Head of caudate nucleus (tissue), 42 donors: ENCODE measurements around the gene SPRED2.

Source experiments
- DNase-seq, 42 donors: peaks; one replicate each; pipeline versions ENCODE4 v3.0.0 to v3.0.0-alpha.2; 2020 to 2021; ENCODE audit warnings: mixed read lengths in 7 of 42
- intact Hi-C: fragments of 100-400 bp; cut with DNase I; formaldehyde crosslinking; loops from one replicate; pipeline ENCODE4 v1.15.0; 2022

The SPRED2 gene

DNA sequence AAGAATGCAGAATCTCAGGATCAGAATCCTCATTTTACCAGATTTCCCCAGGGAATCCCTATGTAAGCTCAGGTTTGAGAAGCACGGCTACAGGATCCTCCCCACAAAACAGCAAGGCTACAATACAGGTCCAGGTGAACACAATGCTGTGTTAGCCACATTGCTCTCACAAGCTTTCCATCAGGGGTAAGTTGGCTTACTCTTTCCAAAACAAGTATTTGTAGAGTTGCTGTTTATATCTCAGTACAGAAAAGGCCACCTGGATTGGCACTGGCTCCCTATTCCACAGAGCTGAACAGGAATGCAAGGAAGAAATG, 11.0 kb downstream of the SPRED2 start:
- DNase-seq = no peak
- intact Hi-C loops = no loop called here

GRCh38 chr2:65420712-65421431, 11.5 kb downstream of the SPRED2 start:
- DNase-seq = no peak
- intact Hi-C loops = no loop called here

- no peak for DNase-seq
- intact Hi-C loops = no loop called here
Measured at GRCh38 chr2:65417509-65418085, 14.8 kb downstream of the SPRED2 start.

DNA sequence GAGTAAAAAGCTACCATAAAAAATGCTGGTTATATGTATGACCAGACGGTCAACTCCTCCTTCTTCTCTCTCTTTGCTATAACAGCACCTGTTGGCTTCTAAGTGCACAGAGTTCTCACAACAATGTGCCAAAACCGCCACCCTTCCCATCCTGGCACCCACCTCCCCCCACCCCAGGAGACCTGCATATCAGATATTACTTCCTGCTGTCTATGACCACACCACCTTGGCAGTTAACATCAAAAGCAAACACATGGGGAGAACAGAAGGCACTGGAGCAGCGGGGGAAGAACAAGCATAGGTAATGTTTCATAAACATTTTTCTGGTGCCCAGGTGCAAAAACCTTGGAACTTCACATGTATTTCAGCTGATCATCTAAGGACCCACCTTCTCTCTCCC, 15.5 kb downstream of the SPRED2 start:
- no peak for DNase-seq
- intact Hi-C loops = no loop called here

DNA sequence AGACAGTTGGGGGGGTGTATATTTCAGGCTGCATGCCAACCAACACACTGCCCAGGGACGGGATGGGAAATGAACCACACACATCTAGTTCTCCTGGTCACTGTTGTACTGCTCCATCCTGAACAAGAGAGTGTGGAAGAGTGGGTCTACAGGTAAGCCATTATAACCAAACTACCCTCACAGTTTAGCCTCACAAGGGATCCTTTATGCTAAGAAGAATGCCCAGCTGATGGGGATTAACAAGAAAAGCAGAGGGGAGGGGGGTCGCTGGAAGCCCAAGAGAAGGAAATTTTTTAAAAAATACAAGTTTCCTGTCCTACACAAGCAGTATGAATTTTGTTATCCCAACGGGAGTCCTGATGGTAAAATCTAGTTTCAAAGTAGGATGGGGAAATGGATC, 16.1 kb downstream of the SPRED2 start:
- intact Hi-C loops = no loop called here
- DNase-seq = no peak

GRCh38 chr2:65415091-65415490, 17.3 kb downstream of the SPRED2 start:
- no peak for DNase-seq
- intact Hi-C loops = no loop called here

DNA sequence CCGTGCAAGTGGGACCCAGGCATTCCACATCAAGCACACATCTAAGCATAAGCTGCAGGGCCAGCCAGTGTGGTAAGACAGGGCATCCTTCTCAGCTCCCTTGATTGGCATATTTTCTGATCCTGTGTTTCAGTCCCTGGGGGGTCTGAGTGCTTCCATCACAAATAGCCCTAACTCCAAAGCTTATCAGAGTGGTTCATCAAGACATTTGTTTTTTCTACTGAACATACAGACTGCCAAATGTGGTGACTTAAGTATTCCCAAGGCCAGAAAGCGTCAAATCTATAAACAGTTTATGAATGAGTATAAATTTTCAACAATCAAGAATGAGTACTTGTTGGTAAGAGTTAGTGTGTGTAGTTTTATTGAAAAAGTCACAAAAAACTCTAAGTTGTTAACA, 18.8 kb downstream of the SPRED2 start:
- DNase-seq = no peak
- intact Hi-C loops = no loop called here

GRCh38 chr2:65413106-65413505, 19.3 kb downstream of the SPRED2 start:
- intact Hi-C loops = no loop called here
- no peak for DNase-seq

- intact Hi-C loops = no loop called here
- no peak for DNase-seq
Measured at GRCh38 chr2:65411056-65411795, 21.2 kb downstream of the SPRED2 start.

DNA sequence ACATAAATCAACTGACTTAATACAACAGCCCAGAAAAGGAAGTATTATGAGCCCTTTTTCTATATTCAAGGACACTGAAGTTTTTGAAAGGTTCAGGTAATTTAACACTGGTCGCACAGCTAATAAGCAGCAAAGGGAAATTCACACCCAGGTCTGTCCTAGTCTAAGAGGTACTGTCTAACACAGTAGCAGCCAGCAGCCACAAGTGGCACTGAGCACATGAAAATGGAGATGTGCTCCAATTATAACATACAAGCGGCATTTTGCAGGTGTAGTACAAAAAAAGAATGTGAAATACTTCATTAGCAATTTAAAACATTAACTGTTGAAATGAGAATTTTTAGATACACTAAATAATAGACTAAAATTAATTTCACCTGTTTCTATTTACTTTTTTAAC, 23.4 kb downstream of the SPRED2 start:
- intact Hi-C loops = no loop called here
- no peak for DNase-seq

DNA sequence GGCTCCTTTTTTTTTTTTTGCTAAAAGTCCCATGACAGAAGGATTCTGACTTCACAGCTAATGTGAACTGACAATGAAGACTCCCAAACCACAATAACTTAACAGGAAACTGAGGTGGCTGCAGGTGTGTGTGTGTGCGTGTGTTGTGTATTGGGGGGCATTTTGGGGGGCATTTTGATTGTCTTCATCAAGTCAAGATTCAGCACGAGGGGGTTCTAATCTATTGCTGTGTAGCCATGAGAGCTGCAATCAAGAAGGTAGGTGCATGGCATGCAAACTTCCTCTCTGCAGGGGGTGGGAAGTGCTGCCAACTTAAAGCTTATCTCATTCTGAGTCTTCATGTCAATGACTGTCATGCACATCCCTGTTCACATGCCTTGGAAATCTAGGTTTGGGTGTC, 25.2 kb downstream of the SPRED2 start:
- no peak for DNase-seq
- intact Hi-C loops = no loop called here

DNA sequence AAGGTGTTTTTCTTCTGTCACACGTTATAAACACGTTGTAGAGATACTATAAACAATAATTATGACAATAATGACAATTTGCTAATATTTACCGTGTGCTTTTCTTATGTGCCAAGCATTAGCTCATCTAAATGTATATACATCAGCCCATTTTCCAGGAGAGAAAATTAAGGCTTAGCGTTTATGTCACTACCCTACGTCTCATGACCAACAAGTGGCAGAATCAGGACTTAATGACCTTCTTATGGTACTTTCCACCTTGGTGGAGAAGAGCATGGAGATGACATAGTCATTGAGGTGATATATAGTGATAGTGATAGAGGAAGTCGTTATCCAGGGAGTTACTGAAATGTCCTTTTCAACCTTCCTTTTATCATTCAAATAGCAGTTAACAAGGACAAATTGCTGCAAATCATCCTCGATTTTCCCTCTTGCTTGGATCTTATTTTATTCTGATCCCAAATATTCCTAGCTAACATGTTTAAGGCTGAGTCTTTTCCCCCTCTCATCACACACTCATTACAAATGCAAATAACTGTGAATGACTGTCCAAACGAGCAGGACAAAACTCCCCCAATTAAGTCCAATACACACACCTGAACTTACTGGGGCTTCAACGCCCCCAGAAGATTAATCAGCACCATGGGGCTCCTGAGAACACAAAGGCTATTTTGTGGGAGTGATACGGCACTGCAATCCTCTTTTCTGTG, 27.3 kb downstream of the SPRED2 start:
- no peak for DNase-seq
- intact Hi-C loops = no loop called here

DNA sequence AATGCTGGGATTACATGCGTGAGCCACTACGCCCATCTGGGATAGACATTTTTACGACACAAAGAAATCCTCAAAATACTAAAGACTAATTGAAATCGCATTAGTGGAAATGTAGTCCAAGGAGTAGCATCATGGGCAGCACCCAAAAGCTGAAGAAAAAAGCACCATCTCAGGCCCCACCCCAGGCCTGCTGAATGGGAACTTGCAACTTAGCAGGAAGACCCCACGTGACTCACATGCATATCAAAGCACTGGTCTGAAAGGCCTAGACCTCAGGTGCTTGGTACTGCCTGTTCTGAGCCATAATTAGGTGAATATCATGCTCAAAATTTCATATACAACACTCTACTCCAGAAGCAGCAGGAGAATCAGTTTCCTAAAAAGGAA, 28.9 kb downstream of the SPRED2 start:
- no peak for DNase-seq
- intact Hi-C loops = no loop called here

DNA sequence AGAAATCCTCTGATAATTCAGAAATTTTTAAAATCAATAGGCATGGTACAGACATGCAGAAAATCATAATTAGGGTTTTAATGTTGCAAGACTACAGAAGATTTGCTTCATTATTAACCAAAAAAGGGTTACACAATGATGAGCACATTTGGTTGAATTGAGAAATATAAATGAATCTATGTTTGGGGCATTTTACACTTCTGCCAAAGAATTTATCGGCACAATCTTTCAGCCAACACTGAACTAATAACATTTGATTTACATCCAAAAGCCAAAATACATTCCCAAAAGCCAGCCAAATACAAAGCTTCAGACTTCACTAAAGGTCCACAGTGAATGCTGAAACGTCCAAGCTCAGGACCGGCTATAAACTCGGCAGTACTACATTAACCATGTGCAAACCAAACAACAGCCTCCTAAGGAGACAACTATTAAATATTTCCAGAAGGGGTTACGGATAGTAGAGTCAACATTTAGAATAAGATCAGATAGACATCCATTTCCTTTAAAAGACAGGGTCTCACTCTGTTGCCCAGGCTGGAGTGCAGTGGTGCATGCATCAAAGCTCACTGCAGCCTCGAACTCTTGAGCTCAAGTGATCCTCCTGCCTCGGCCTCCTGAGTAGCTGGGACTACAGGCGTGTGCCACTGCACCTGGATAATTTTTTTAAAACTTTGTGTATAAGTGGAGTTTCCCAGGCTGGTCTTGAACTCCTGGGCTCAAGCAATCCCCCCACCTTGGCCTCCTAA, 29.4 kb downstream of the SPRED2 start:
- DNase-seq = no peak
- intact Hi-C loops = no loop called here

DNA sequence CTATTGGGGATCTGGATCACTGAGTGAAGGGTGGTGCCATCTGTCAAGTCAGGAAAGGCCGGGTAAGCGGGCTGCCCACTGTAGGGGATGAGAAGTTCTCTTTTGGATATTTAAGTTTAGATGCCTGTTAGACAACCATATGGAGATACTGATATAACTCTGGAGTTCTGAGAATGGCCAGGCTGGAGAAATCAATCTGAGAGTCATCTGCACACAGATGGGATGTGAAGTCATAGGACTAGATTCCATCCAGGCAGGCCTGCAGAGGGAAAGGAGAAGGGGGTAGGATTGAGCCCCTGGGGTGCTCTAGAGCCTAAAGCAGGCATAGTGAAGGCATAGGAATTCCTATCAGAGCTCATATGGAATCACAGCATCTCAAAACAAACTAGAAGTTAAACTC, 30.1 kb downstream of the SPRED2 start:
- DNase-seq = no peak
- intact Hi-C loops = no loop called here

DNA sequence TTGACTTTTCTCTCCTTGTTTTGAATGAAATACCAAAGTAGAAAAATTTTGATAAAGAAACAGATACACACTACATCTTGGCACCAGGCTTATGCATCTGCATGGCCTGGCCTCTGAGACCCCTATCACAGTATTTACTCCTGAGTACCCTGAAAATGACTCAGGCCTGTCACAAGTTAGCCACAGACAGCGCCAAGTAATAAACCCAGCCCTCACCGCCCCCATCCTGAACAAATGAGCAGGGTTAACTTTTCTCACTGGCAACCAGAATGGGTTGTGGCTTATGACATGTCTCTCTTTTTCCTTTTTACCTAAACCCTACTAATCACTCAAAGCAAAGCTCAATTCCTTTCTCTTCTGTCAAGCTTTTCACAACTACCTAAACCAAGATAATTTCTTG, 35.3 kb downstream of the SPRED2 start:
- no peak for DNase-seq
- intact Hi-C loops = no loop called here

- intact Hi-C loops = no loop called here
- DNase-seq = no peak
Measured at GRCh38 chr2:65396348-65397026, 35.9 kb downstream of the SPRED2 start.

DNA sequence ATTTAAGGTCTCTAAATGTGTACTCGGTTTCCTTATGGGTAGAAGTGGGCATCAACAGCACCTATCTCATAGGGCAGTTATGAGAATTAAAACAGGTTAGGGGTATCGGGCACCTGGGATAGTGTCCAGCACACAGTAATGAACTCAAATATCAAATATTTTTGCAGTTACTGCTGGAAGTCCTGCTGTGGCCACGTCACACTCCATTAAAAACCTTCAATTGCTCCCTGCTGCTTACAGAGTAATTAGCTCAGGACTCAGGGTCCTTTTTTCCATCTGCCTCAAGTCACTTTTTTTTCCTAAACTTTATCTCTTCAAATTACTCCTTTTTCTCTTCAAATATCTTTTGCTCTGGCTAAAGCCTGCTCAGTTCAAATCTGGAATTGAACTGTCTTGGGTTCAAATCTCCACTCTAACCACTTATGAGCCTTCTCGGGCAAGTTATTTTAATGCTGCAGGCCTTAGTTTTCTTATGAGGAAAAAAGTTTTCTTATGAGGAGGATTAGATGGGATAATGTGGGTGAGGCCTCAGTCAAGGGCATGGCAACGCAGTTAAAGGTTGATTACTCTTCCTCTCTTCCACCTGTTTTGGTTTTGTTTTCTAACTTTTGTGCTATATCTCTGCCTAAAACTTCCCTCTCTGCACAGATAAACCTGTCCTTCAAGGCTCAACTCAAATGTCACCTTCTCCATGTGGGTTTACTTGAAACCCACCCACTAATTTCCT, 36.6 kb downstream of the SPRED2 start:
- intact Hi-C loops = no loop called here
- no peak for DNase-seq
